Inflammatory macrophage treated with lipopolysaccharide for 4 hours (primary cell): ENCODE data around the gene BPIFA3.
"Not testable (repeated sequence)": the region's sequence is repeated elsewhere in the genome, so short reads cannot be mapped to it uniquely, and the experiment has no call there.

Experiments used
- DNase-seq: peaks from one replicate; pipeline ENCODE4 v3.0.0-alpha.2; 2020

BPIFA3 gene

GRCh38 chr20:33217052-33217451, at the start of gene BPIFA3:
TSS of gene BPIFA3 (plus strand) at chr20:33217352. CDS start at chr20:33217537, 185 bp downstream.
- no peak for DNase-seq

DNA sequence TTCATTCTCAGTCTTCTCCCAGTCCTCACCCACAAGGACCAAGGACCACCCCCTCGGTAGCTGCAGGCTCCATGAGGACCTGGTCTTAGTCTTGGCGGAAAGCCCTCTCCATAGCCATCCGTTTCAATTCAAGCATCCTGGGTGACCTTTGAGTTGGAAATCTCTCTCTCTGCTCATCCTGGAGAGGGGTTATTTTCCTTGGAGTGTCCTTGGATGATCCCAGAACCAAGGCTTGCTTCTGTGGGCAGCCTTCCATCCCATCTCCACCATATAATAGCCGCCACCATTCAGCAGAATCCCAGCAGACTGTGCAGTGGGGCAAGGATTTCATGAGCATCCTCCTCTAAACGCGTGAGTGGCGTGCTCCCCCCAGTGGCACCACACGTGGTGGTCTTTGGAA, 49.3 kb upstream of the BPIFA3 start, which contains the start of gene BPIFA2:
Gene BPIFA2, plus strand, starts transcription at position 301 of the 400 bp plus-strand sequence. CDS start 987 bp downstream, outside the sequence.
- DNase-seq = no peak

DNA sequence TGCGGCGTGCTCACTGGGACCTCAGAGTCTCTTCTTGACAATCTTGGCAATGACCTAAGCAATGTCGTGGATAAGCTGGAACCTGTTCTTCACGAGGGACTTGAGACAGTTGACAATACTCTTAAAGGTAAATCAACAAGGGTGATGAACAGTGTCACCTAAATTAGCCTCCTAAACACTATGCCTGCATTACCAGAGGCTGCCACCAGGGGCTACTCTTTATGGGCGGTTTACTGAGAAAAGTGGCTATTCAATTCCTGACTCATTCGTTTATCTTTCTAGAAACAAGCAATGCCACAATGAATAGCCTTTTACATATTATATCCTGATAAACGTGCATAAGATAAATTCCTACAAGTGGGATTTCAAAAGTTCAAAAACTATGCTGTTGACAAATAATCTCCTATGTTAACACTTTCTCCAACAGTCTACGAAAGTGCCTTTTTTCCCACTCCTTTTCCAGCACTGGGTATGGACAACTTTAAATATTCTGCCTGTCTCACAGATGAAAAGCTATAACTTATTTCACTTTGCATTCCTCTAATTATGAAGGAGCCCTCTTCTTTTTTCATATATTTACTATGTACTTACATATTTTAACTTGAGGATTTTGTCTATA, 47.9 kb upstream of the BPIFA3 start:
- peak; percentile 23 for DNase-seq

- no peak for DNase-seq
These were observed 44.4 kb upstream of the BPIFA3 start for GRCh38 chr20:33172781-33173180.

DNA sequence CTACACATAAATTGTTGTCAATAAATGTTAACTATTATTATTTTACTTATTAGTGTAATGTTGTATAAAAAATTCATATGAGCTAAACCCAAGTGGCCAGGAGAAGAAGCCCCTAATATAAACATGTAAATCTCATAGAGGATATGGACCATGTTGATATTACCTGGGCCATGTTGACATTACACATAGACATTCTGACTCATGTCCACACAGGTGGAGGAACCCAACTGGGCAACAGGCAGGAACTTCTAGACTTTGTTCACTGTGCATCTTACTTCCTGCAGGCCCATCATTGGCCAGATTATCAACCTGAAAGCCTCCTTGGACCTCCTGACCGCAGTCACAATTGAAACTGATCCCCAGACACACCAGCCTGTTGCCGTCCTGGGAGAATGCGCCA, 42.0 kb upstream of the BPIFA3 start:
- DNase-seq = no peak

GRCh38 chr20:33176101-33176500, 41.1 kb upstream of the BPIFA3 start:
- no peak for DNase-seq

DNA sequence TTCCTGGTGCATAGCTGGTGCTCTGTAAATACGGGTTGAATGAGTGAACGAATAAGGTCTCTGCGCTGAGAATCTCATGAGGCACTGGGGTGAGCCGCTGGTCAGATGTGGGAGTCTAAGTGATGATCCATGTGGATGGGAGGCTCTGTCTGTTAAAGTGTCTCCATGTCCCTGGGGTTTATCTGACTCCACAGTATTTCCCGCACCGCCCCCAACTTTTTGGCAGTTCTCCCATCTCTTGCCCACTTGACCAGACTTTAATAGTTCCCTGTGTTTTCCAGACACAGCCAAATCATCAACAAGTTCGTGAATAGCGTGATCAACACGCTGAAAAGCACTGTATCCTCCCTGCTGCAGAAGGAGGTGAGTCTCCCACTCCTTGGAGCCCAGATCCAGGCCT, 39.3 kb upstream of the BPIFA3 start:
- no peak for DNase-seq

DNA sequence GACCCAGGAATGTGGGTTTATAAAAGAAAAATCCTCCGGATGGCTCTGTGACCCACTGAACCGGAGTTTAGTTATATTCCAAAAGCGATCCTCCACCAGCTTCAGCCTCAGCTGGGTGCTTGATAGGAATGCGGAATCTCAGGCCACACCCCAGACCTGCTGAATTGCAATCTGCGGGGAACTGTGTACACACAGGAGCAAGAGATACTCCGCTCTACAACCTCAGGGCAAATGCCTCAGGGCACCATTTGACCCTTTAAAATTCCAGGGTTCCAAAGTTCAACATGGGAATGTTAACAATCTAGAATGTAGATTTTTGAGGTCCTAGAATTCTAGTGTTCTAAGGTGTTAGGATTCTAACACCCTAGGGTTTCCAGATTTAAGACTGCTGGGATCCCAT, 38.4 kb upstream of the BPIFA3 start:
- DNase-seq = no peak

DNA sequence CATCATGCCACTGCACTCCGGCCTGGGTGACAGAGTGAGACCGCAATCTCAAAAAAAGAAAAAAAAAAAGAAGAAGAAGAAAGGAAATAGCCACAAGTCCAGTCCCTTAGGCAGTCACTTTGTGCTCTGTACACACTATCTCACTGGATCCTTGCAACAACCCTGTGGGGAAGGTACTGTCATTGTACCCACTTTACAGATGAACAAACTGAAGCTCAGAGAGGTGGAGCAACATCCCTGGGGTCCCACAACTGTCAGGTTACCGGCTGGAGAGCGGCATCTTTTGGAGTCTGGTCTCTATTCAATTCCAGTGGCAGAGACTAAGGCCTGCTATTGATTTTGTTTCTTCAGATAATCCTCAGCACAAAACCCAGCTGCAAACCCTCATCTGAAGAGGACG, 37.0 kb upstream of the BPIFA3 start:
- no peak for DNase-seq

GRCh38 chr20:33181482-33182093, 35.6 kb upstream of the BPIFA3 start:
- DNase-seq = no peak

- peak; percentile 30 for DNase-seq
These were observed 33.8 kb upstream of the BPIFA3 start for GRCh38 chr20:33183312-33183711.

GRCh38 chr20:33185031-33185590, 32.0 kb upstream of the BPIFA3 start:
- not testable (repeated sequence) for DNase-seq

- DNase-seq = no peak
These were observed 29.7 kb upstream of the BPIFA3 start for GRCh38 chr20:33187491-33187890.

- no peak for DNase-seq
These were observed 28.7 kb upstream of the BPIFA3 start for GRCh38 chr20:33188421-33188820.

- no peak for DNase-seq
These were observed 25.7 kb upstream of the BPIFA3 start for GRCh38 chr20:33191484-33191883.

DNA sequence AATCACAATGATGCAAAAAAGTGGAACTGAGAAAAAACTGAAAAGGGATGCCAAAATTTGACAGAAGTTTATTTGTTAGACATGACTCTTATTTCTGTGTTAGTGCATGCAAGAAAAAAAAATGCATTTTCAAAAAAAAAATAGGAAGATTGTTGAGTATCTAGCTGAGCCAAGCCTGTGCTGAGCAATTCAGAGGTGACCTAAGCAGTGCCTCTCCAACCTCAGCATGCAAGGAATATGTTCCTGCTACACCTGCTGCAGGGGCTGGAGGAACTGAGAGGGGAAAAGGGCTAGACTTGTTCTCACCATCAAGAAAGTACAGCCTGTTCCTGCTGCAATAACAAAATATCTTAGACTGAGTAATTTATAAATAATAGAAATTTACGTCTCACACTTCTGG, 25.2 kb upstream of the BPIFA3 start:
- no peak for DNase-seq

DNA sequence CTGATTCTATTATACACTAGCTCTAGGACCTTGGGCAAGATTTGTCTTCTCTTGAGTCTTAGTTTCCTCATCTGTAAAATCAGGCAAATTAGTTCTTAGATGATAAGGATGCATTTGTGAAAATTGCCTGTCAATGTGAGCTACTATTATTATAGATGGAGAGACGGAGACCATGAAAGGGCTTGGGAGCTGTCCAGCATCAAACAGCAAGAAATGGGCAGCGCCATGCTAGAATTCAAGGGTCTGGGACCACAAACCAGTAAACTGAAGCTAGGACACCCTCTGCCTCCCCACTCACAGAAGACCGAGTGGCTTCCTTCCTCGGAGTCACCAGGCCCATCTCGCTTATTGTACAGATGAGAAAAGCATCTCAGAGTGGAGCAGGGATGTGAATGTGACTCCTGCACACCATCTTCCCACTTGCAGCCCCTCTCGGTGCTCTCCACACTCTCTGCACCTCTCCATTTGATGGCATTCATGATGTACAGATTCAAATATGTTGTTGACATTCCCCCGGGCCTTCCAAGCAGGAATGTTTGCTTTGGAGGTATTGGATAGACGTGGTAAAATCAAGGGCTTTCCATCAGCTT, 24.1 kb upstream of the BPIFA3 start:
- no peak for DNase-seq

DNA sequence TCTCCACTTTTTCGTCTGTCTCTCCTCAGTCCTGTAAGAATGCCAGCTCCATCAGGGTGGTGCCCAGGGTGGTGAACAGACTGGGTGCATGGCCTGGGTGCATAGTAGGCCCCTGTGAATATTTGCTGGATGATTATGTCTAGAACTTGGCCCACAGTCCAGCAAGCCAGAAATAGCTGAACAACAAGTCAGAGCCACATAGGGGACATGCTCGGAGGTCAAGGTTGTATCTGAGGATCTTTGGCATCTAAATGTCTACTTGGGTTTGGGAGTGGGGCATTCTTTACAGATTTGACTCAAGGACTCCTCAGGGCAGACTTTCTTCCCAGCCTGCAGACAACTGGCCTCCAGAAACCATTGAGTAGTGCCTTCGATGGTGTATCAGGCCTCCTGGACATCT, 18.1 kb upstream of the BPIFA3 start:
- no peak for DNase-seq

DNA sequence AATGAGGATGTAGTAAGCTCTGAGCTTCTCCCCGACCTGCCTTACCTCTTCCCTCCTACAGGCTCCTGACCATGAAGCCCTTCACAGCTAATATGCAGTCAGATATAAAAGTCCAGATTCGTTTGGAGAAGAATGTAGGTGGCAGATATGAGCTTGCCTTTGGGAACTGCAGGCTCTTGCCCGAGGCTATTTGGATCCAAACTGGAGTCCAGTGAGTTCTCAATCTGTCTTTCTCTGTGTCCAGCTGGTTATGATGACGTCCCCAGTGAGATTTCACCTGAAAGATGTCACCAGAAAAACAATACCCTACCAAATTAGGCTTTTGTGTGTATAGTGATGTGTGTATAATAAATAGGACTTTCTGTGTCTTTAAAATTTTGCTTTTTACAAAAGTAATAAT, 14.7 kb upstream of the BPIFA3 start:
- no peak for DNase-seq

DNA sequence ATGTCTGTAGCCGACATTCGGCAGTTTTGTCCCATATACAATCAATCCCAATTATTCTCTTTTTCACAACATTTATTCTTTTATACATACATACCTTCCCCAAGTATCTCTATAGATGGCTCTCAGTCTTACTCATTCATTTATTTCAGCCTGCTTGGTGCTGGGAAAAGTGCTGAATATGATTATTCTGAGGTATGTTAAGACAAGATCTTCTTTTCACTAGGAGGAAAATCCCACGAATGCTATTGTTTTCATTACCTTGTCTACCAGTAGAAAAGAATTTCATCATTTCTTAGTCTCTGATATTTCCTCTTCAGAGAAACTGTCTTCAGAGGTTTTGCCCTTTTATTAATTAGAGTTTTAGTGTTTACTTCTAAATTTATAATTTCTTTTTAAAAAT, 13.7 kb upstream of the BPIFA3 start:
- DNase-seq = no peak

- peak; percentile 33 for DNase-seq
These were observed 7.4 kb upstream of the BPIFA3 start for GRCh38 chr20:33209789-33210188.

GRCh38 chr20:33210371-33210770, 6.8 kb upstream of the BPIFA3 start:
- no peak for DNase-seq

DNA sequence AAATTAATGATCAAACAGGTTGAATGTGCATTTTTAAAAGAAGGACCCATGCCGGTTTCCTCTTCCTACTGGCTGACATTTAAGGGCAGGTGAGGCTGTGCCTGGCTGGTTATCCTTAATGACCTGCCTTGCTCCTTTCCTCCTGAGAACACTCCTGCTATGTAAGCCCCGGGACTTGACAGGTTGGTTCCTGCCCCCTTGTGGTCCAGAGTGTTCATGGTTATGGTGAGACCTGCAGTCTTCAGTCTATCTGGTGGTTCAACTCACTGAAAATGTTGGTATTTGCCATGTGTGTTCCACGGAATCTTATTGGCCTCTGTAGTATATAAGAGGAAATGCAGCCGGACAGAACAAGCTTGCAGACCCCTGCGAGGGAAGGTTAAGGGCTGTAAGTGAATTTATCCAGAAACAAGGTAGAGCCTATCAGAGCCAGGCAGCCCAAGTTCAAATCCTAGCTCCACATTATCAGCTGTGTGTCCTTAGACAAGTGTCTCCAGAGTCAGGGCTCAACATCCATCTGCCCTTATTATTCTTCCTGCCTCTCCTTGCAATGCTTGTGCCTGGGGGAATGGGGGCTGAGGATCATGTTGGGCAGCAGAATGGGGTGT, 5.2 kb upstream of the BPIFA3 start:
- peak; percentile 11 for DNase-seq

GRCh38 chr20:33224399-33224798, 7.2 kb downstream of the BPIFA3 start:
- DNase-seq = no peak
